Retinal pigment epithelial cell (primary cell): ENCODE results near the gene SNX17.
A peak's percentile ranks its signal among the peaks of the same experiment; 100 is the strongest.

Source experiments
- DNase-seq: peaks from one replicate; pipeline ENCODE4 v3.0.0-alpha.2; 2010; ENCODE audit warnings: low read depth
- H3K4me3 ChIP-seq: 2 replicates; pipeline ENCODE4 v1.5.1; 2011; ENCODE audit warnings: mild to moderate bottlenecking, low read length, control low read depth, moderate library complexity
- CTCF ChIP-seq: conservative IDR thresholded peaks from 2 replicates; pipeline ENCODE4 v1.5.1; 2011; ENCODE audit warnings: low read depth, low read length, control low read depth, inconsistent platforms

The SNX17 gene

GRCh38 chr2:27370026-27370815 is at the start of gene SNX17, which contains the start of gene EIF2B4:
Gene SNX17 (plus strand): TSS chr2:27370616. CDS start chr2:27370744, 128 bp downstream.
Gene EIF2B4 (minus strand): TSS chr2:27370338. CDS start chr2:27370314, 24 bp downstream.
- DNase-seq: peak; percentile 96
- peak within 1 kb of the TSS; percentile 75 for H3K4me3 ChIP-seq
- peak; percentile 78 for TF ChIP-seq CTCF

- no peak overlapping the region for H3K4me3 ChIP-seq
- peak; percentile 78 for DNase-seq
These were observed 49.4 kb upstream of the SNX17 start for GRCh38 chr2:27320958-27321543.

GRCh38 chr2:27322301-27322765 is 48.1 kb upstream of the SNX17 start:
- no peak for TF ChIP-seq CTCF
- peak overlapping the region; percentile 93 for H3K4me3 ChIP-seq
- no peak for DNase-seq

More at GRCh38 chr2:27320958-27321543, 49.4 kb upstream of the SNX17 start:
- TF ChIP-seq CTCF: peak; percentile 71

GRCh38 chr2:27322766-27323595 is 47.4 kb upstream of the SNX17 start, which contains the start of gene MPV17:
Gene MPV17 (minus strand): TSS chr2:27323097. CDS start chr2:27322517, 580 bp downstream.
- peak; percentile 80 for DNase-seq
- H3K4me3 ChIP-seq: peak within 1 kb of the TSS; percentile 93
- no peak for TF ChIP-seq CTCF

- TF ChIP-seq CTCF: no peak
- H3K4me3 ChIP-seq: peak overlapping the region; percentile 93
- no peak for DNase-seq
These were observed 46.7 kb upstream of the SNX17 start for GRCh38 chr2:27323596-27324285.

- no peak for DNase-seq
- H3K4me3 ChIP-seq: no peak overlapping the region
- TF ChIP-seq CTCF: no peak
These were observed 45.7 kb upstream of the SNX17 start for GRCh38 chr2:27324720-27325119.
